Fibroblast of lung (primary cell): ENCODE data around the gene SYTL3. TPM values are rescaled to one million over a fixed set of nuclear protein-coding genes. Genes with fewer than 3 reads are reported as not detected.
A peak's percentile ranks its signal among the peaks of the same experiment; 100 is the strongest.
"Not testable (repeated sequence)": the region's sequence is repeated elsewhere in the genome, so short reads cannot be mapped to it uniquely, and the experiment has no call there.

Source experiments
- DNase-seq, 2 donors: peaks; one replicate each; pipeline versions ENCODE4 v3.0.0 to v3.0.0-alpha.2; 2010; ENCODE audit warnings: low read depth in 2 of 2
- H2AFZ ChIP-seq: 2 replicates; pipeline ENCODE4 v1.5.1; 2012; ENCODE audit warnings: low read length, control low read depth, inconsistent platforms
- H3K27ac ChIP-seq: 2 replicates; pipeline ENCODE4 v1.5.1; 2011; ENCODE audit warnings: low read length, control low read depth; ENCODE audit not compliant: insufficient read depth
- H3K27me3 ChIP-seq: 2 replicates; pipeline ENCODE4 v1.5.1; 2011; ENCODE audit warnings: mild to moderate bottlenecking, low read length; ENCODE audit not compliant: control insufficient read depth, insufficient read depth
- H3K36me3 ChIP-seq: 2 replicates; pipeline ENCODE4 v1.5.1; 2011; ENCODE audit warnings: low read length; ENCODE audit not compliant: control insufficient read depth, insufficient read depth
- H3K4me1 ChIP-seq: 2 replicates; pipeline ENCODE4 v1.5.1; 2011; ENCODE audit warnings: low read length; ENCODE audit not compliant: control insufficient read depth, insufficient read depth; ENCODE audit errors: extremely low read depth
- H3K4me2 ChIP-seq: 2 replicates; pipeline ENCODE4 v1.5.1; 2011; ENCODE audit warnings: low read length, control low read depth; ENCODE audit not compliant: insufficient read depth; ENCODE audit errors: extremely low read depth
- H3K4me3 ChIP-seq, 4 experiments: fragments of 200-600 bp in 1 of 4; sonication (generic) in 1 of 4; replicated peaks in 1 of 4; 2 replicates each; pipeline ENCODE4 v1.5.1; 2011 to 2016; ENCODE audit warnings: low read length in 4 of 4, low read depth in 3 of 4, mild to moderate bottlenecking in 3 of 4, control low read depth in 2 of 4, inconsistent platforms in 1 of 4, mixed read lengths in 1 of 4; ENCODE audit not compliant: insufficient read depth in 1 of 4; ENCODE audit errors: control extremely low read depth in 1 of 4
- H3K79me2 ChIP-seq: 2 replicates; pipeline ENCODE4 v1.5.1; 2012; ENCODE audit warnings: mild to moderate bottlenecking, low read length, inconsistent platforms; ENCODE audit not compliant: control insufficient read depth, insufficient read depth
- H3K9ac ChIP-seq: 2 replicates; pipeline ENCODE4 v1.5.1; 2011; ENCODE audit warnings: mild to moderate bottlenecking, low read length, control low read depth; ENCODE audit not compliant: insufficient read depth
- H3K9me3 ChIP-seq: 2 replicates; pipeline ENCODE4 v1.5.1; 2012; ENCODE audit warnings: low read depth, low read length; ENCODE audit not compliant: control insufficient read depth, insufficient read depth
- H4K20me1 ChIP-seq: 2 replicates; pipeline ENCODE4 v1.5.1; 2011; ENCODE audit warnings: low read length; ENCODE audit not compliant: control insufficient read depth, insufficient read depth; ENCODE audit errors: extremely low read depth
- EZH2 ChIP-seq: IDR thresholded peaks from 2 replicates; pipeline ENCODE4 v1.5.1; 2012; ENCODE audit warnings: low read length, control low read depth, mild to moderate bottlenecking; ENCODE audit errors: missing control alignments
- polyA plus RNA-seq, 2 donors: library from polyadenylated mRNA; depleted of rRNA in 1 of 2; stranded (reverse) in 1 of 2; unstranded in 1 of 2; fragments of >200 nt; gene quantifications; 2 replicates each; pipeline ENCODE4 v1.2.1, GENCODE V29; 2011 to 2012; ENCODE audit warnings: missing spikeins in 1 of 2
- total RNA-seq: library from RNA; depleted of rRNA; stranded (reverse); fragments of >200 nt; gene quantifications from 2 replicates; pipeline ENCODE4 v1.2.1, GENCODE V29; 2014
- TF ChIP-seq, protein P1 (sequence below), 2 donors: IDR thresholded peaks in 1 of 2; conservative IDR thresholded peaks in 1 of 2; 1 replicate in 1 of 2; 2 replicates in 1 of 2; pipeline ENCODE4 v1.5.1; 2011 to 2012; ENCODE audit warnings: low read length in 2 of 2, control low read depth in 1 of 2, inconsistent platforms in 1 of 2, low read depth in 1 of 2, mild to moderate bottlenecking in 1 of 2

SYTL3 gene
- total and polyA plus RNA-seq, 2 donors (not counting 1 experiment from before 2014, with no cell fraction given): 0.76 to 4.6 TPM

DNA sequence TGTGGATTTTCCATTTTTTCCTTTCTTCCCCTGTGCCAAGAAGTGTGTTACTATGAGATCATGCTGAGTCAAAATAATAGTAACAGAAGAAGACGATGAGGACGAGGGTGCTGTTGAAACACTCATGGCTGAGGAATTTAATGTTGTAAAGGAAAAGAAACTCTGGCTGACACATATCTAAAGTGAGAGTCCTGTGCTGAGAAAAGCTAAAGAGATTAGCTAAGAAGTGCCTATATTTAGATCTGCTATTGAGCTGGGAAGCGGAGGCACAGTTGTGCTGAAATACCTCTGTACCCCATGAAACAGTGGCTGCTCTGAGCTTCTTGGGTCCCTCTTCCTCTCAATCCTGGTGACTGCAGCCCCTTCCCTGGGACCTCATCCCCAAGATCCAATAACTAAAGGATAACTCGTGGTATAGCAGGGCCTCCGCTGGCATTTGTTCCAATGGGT, 1.1 kb upstream of the SYTL3 start:
- Histone ChIP-seq H3K36me3 (no peaks in the 10 kb centered on the region), H3K9ac (peak overlapping the region; percentile 44), H3K79me2 (peaks cover 8% of the 10 kb centered on the region), H4K20me1 (no peaks in the 10 kb centered on the region), H3K27me3 (no peaks in the 10 kb centered on the region), H3K4me1 (peaks cover 19% of the 10 kb centered on the region), H3K27ac (peak overlapping the region; percentile 97), H3K4me2 (peak overlapping the region; percentile 91), H3K9me3 (no peaks in the 10 kb centered on the region), H2AFZ (peak overlapping the region; percentile 19), H3K4me3 (peak overlapping the region in 1 of 4 experiments; percentile 15)
- peak; percentile 93 to 96 for DNase-seq
- TF ChIP-seq EZH2: no peak
- TF ChIP-seq, protein P1, sequence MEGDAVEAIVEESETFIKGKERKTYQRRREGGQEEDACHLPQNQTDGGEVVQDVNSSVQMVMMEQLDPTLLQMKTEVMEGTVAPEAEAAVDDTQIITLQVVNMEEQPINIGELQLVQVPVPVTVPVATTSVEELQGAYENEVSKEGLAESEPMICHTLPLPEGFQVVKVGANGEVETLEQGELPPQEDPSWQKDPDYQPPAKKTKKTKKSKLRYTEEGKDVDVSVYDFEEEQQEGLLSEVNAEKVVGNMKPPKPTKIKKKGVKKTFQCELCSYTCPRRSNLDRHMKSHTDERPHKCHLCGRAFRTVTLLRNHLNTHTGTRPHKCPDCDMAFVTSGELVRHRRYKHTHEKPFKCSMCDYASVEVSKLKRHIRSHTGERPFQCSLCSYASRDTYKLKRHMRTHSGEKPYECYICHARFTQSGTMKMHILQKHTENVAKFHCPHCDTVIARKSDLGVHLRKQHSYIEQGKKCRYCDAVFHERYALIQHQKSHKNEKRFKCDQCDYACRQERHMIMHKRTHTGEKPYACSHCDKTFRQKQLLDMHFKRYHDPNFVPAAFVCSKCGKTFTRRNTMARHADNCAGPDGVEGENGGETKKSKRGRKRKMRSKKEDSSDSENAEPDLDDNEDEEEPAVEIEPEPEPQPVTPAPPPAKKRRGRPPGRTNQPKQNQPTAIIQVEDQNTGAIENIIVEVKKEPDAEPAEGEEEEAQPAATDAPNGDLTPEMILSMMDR (conservative IDR thresholded peaks at IDR 0.05 in 1 of 2, IDR thresholded peaks at IDR 0.05 in 1 of 2; ENCODE audit: low read depth in 1 of 2, low read length in 2 of 2): no peak

DNA sequence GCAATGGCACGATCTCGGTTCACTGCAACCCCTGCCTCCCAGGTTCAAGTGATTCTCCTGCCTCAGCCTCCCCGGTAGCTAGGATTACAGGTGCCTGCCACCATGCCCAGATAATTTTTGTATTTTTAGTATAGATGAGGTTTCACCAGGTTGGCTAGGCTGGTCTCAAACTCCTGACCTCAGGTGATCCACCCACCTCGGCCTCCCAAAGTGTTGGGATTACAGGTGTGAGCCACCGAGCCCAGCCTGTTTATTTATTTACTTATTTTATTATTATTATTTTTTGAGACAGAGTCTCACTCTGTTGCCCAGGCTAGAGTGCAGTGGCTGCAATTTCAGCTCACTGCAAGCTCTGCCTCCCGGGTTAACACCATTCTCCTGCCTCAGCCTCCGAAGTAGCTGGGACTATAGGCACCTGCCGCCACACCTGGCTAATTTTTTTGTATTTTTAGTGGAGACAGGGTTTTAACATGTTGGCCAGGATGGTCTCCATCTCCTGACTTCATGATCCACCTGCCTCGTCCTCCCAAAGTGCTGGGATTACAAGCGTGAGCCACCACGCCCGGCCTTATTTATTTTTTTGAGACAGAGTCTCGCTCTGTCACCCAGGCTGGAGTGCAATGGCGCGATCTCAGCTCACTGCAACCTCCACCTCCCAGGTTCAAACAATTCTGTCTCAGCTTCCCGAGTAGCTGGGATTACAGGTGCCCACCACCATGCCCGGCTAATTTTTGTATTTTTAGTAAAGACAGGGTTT, 2.3 kb downstream of the SYTL3 start:
- H3K9ac ChIP-seq, H3K9me3 ChIP-seq, H3K27me3 ChIP-seq, H3K36me3 ChIP-seq, DNase-seq, H2AFZ ChIP-seq, H3K4me2 ChIP-seq, H3K79me2 ChIP-seq, H3K27ac ChIP-seq, H3K4me3 ChIP-seq, H4K20me1 ChIP-seq: not testable (repeated sequence)
- H3K4me1 ChIP-seq: peaks cover 37% of the 10 kb centered on the region

DNA sequence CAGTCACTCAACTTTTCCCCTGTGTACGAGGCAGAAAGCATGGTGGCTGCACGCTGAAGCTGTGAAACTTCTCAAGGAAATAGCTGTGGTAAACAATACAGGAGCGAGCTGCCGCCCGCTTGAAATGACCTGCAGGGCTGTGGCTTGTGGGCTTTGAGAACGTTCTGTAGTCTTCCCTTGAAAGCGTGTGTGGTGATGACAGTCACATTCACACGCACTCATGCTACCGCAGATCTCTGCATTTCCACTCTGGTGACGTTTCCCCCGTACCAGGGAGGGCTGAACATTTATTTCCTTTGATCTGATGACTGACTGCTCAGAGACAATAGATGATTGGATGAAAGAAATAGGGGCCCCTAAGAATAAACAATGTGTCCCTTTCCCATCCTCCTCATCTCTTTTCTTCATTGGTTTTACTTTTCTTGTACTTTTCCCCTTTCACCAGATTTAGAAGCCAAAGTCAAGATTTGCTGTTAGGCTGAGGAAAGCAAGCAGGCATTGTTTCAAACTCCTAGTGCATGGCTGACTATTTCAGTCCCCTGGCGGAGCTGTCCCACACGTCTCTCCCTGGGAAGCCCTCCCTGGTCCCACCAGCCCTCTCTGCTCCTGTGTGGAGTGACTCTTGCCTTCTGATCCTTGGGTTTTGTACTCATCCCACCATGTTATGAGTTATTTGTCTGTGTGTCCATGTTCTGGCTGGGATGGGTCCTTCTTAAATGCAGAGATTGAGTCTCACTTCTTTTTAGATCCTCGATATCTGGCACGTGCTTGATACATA, 3.9 kb downstream of the SYTL3 start:
- peaks cover 32% of the 10 kb centered on the region for H3K4me1 ChIP-seq

More for the DNA sequence above, 3.9 kb downstream of the SYTL3 start:
- Histone ChIP-seq H3K9ac (no peak overlapping the region), H4K20me1 (no peaks in the 10 kb centered on the region), H3K4me2 (peak overlapping the region; percentile 38), H3K4me3 (no peak overlapping the region), H2AFZ (peak overlapping the region; percentile 74), H3K36me3 (no peaks in the 10 kb centered on the region), H3K27ac (peak overlapping the region; percentile 92), H3K79me2 (no peaks in the 10 kb centered on the region), H3K27me3 (no peaks in the 10 kb centered on the region), H3K9me3 (no peaks in the 10 kb centered on the region)
- peak; percentile 53 to 64 for DNase-seq
- TF ChIP-seq EZH2: no peak
- TF ChIP-seq, protein P1 (conservative IDR thresholded peaks at IDR 0.05 in 1 of 2, IDR thresholded peaks at IDR 0.05 in 1 of 2; ENCODE audit: low read depth in 1 of 2, low read length in 2 of 2): no peak
